ENCODE results near the gene DLG4.

Gene DLG4

GRCh38 chr17:7177191-7177953 lies 42.3 kb downstream of the DLG4 start:
- peak overlapping the region; percentile 95 for H3K4me2 ChIP-seq (ENCODE audit: low read depth, low read length, poor library complexity, severe bottlenecking)
- no peaks in the 10 kb centered on the region for H3K27me3 ChIP-seq (ENCODE audit: insufficient read depth, low read length, poor library complexity, severe bottlenecking)
- H3K4me1 ChIP-seq (ENCODE audit: insufficient read depth, low read length, poor library complexity, severe bottlenecking), result peaks cover 12% of the 10 kb centered on the region
- no peaks in the 10 kb centered on the region for H3K79me2 ChIP-seq (ENCODE audit: insufficient read depth, low read length)
- peak overlapping the region; percentile 78 for H3K4me3 ChIP-seq (ENCODE audit: low read length, poor library complexity, severe bottlenecking)
- no peaks in the 10 kb centered on the region for H3K9me2 ChIP-seq (replicated peaks; ENCODE audit: low read depth, low read length)
- no peaks in the 10 kb centered on the region for H3K36me3 ChIP-seq (ENCODE audit: insufficient read depth, low read length)
- peak overlapping the region; percentile 67 for H3K9ac ChIP-seq (ENCODE audit: low read depth, low read length, poor library complexity, severe bottlenecking)
- H2AFZ ChIP-seq (ENCODE audit: low read length), result peak overlapping the region; percentile 96
- H3K9me3 ChIP-seq (ENCODE audit: insufficient read depth, low read depth, low read length), result no peaks in the 10 kb centered on the region
- H4K20me1 ChIP-seq (ENCODE audit: insufficient read depth, low read length, poor library complexity, severe bottlenecking), result no peaks in the 10 kb centered on the region
- H3F3A ChIP-seq (ENCODE audit: low read depth), result no peaks in the 10 kb centered on the region
- TF ChIP-seq CTCF (conservative IDR thresholded peaks at IDR 0.05; ENCODE audit: low read length) (peak; percentile 80), EZH2phosphoT487 (IDR thresholded peaks at IDR 0.05; ENCODE audit: borderline replicate concordance) (no peak)

- no peaks in the 10 kb centered on the region for H3K36me3 ChIP-seq (ENCODE audit: insufficient read depth, low read length)
- H3K4me2 ChIP-seq (ENCODE audit: low read depth, low read length, poor library complexity, severe bottlenecking), result peak overlapping the region; percentile 95
- peaks cover 12% of the 10 kb centered on the region for H3K4me1 ChIP-seq (ENCODE audit: insufficient read depth, low read length, poor library complexity, severe bottlenecking)
- H4K20me1 ChIP-seq (ENCODE audit: insufficient read depth, low read length, poor library complexity, severe bottlenecking), result no peaks in the 10 kb centered on the region
- no peaks in the 10 kb centered on the region for H3K27me3 ChIP-seq (ENCODE audit: insufficient read depth, low read length, poor library complexity, severe bottlenecking)
- no peaks in the 10 kb centered on the region for H3F3A ChIP-seq (ENCODE audit: low read depth)
- H2AFZ ChIP-seq (ENCODE audit: low read length), result peak overlapping the region; percentile 96
- H3K9me3 ChIP-seq (ENCODE audit: insufficient read depth, low read depth, low read length), result no peaks in the 10 kb centered on the region
- H3K9me2 ChIP-seq (replicated peaks; ENCODE audit: low read depth, low read length), result no peaks in the 10 kb centered on the region
- H3K79me2 ChIP-seq (ENCODE audit: insufficient read depth, low read length), result no peaks in the 10 kb centered on the region
- H3K9ac ChIP-seq (ENCODE audit: low read depth, low read length, poor library complexity, severe bottlenecking), result no peak overlapping the region
- H3K4me3 ChIP-seq (ENCODE audit: low read length, poor library complexity, severe bottlenecking), result no peak overlapping the region
- TF ChIP-seq CTCF (conservative IDR thresholded peaks at IDR 0.05; ENCODE audit: low read length) (no peak), EZH2phosphoT487 (IDR thresholded peaks at IDR 0.05; ENCODE audit: borderline replicate concordance) (no peak)
These were observed 42.8 kb downstream of the DLG4 start for GRCh38 chr17:7176841-7177190.

GRCh38 chr17:7176107-7176840 lies 43.4 kb downstream of the DLG4 start:
- H3F3A ChIP-seq (ENCODE audit: low read depth), result no peaks in the 10 kb centered on the region
- H3K9ac ChIP-seq (ENCODE audit: low read depth, low read length, poor library complexity, severe bottlenecking), result no peak overlapping the region
- no peaks in the 10 kb centered on the region for H4K20me1 ChIP-seq (ENCODE audit: insufficient read depth, low read length, poor library complexity, severe bottlenecking)
- no peak overlapping the region for H3K4me3 ChIP-seq (ENCODE audit: low read length, poor library complexity, severe bottlenecking)
- H3K79me2 ChIP-seq (ENCODE audit: insufficient read depth, low read length), result no peaks in the 10 kb centered on the region
- H3K4me1 ChIP-seq (ENCODE audit: insufficient read depth, low read length, poor library complexity, severe bottlenecking), result peaks cover 12% of the 10 kb centered on the region
- no peak overlapping the region for H2AFZ ChIP-seq (ENCODE audit: low read length)
- no peaks in the 10 kb centered on the region for H3K36me3 ChIP-seq (ENCODE audit: insufficient read depth, low read length)
- no peaks in the 10 kb centered on the region for H3K27me3 ChIP-seq (ENCODE audit: insufficient read depth, low read length, poor library complexity, severe bottlenecking)
- H3K9me2 ChIP-seq (replicated peaks; ENCODE audit: low read depth, low read length), result no peaks in the 10 kb centered on the region
- H3K4me2 ChIP-seq (ENCODE audit: low read depth, low read length, poor library complexity, severe bottlenecking), result no peak overlapping the region
- TF ChIP-seq CTCF (conservative IDR thresholded peaks at IDR 0.05; ENCODE audit: low read length) (no peak), EZH2phosphoT487 (IDR thresholded peaks at IDR 0.05; ENCODE audit: borderline replicate concordance) (no peak)
- H3K9me3 ChIP-seq (ENCODE audit: insufficient read depth, low read depth, low read length), result no peaks in the 10 kb centered on the region

Measured in Loucy (cell line).